HG03139 (cell line): ENCODE results near the gene LRRC17.
"Not testable (repeated sequence)": the region's sequence is repeated elsewhere in the genome, so short reads cannot be mapped to it uniquely, and the experiment has no call there.

Experiments used
- ATAC-seq: cut with Tn5 transposase; IDR thresholded peaks from one replicate; pipeline ENCODE4 v1.9.1; 2021; ENCODE audit not compliant: unreplicated experiment

LRRC17 gene

GRCh38 chr7:102942181-102942866 is 29.5 kb downstream of the LRRC17 start:
- no peak for ATAC-seq

- no peak for ATAC-seq
Measured at GRCh38 chr7:102942868-102943267, 30.1 kb downstream of the LRRC17 start.

DNA sequence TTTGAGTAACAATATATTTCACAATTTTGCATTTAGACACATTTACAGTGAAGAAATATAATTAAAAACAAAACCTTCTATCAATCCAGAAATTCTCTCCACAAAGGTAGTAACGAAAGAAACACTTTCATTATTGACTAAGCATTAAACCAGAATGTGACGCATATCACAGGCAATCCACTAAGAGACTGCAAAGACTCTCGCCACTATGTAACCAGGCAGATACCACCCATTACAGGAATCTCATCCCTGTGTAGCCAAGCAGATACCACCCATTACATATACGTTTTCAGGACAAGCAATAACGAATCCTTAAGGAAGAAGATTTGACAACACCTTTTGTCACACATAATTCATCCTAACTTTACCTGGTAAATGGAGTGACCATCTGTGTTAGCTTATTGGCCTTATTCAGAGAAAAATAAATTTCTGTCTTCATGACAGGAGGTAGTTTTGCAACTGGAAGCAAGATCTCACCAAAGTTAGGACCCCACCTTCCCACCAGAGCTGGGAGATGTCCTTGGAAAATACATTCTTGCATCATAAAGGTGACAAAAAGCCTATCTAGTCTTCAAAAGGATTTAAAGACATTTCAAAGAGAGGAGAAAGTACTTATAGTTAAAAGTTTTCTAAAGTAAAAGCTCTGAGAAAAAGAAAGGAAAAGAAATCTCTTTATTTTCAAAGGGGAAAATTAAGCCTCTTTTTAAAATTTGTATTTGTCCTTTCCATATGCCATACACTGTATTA is 30.8 kb downstream of the LRRC17 start:
- ATAC-seq, result no peak

DNA sequence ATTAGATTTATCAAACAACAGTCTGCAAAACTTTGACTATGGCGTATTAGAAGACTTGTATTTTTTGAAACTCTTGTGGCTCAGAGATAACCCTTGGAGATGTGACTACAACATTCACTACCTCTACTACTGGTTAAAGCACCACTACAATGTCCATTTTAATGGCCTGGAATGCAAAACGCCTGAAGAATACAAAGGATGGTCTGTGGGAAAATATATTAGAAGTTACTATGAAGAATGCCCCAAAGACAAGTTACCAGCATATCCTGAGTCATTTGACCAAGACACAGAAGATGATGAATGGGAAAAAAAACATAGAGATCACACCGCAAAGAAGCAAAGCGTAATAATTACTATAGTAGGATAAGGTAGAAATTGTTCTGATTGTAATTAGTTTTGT is 31.4 kb downstream of the LRRC17 start:
- ATAC-seq, result no peak

DNA sequence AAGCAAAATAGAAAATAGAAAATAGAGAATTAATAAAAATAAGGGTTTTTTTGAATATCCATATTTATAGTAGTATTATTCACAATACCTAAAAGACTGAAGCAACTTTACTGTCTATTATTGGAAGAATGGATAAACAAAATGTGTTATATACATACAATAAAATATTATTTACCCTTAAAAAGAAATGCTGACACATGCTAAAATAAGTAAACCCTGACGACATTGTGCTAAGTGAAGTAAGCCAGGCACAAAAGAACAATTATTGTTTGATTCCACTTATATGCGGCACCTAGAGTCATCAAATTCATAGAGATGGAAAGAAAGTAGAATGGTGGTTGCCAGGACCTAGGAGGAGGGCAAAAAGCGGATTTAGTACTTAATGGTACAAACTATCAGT is 39.0 kb downstream of the LRRC17 start:
- ATAC-seq, result no peak

- ATAC-seq, result no peak
Measured at GRCh38 chr7:102953406-102953805, 40.6 kb downstream of the LRRC17 start.

DNA sequence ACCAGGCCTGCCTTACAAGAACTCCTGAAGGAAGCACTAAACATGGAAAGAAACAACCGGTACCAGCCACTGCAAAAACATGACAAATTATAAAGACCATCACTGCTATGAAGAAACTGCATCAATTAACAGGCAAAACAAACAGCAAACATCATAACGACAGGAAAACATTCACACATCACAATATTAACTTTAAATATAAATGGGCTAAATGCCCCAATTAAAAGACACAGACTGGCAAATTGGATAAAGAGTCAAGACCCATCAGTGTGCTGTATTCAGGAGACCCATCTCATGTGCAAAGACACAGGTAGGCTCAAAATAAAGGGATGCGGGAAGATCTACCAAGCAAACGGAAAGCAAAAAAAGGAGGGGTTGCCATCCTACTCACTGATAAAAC is 41.6 kb downstream of the LRRC17 start:
- not testable (repeated sequence) for ATAC-seq

DNA sequence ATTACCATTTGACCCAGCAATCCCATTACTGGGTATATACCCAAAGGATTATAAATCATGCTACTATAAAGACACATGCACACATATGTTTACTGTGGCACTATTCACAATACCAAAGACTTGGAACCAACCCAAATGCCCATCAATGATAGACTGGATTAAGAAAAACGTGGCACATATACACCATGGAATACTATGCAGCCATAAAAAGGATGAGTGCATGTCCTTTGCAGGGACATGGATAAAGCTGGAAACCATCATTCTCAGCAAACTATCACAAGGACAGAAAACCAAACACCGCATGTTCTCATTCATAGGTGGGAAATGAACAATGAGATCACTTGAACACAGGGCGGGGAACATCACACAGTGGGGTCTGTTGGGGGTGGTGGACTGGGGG is 45.2 kb downstream of the LRRC17 start:
- not testable (repeated sequence) for ATAC-seq

DNA sequence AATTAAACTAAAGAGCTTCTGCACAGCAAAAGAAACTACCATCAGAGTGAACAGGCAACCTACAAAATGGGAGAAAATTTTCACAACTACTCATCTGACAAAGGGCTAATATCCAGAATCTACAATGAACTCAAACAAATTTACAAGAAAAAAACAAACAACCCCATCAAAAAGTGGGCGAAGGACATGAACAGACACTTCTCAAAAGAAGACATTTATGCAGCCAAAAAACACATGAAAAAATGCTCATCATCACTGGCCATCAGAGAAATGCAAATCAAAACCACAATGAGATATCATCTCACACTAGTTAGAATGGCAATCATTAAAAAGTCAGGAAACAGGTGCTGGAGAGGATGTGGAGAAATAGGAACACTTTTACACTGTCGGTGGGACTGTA is 49.2 kb downstream of the LRRC17 start:
- ATAC-seq, result not testable (repeated sequence)

- no peak for ATAC-seq
Measured at GRCh38 chr7:102966465-102966864, 53.7 kb downstream of the LRRC17 start.

GRCh38 chr7:102967798-102968197 is 55.0 kb downstream of the LRRC17 start:
- no peak for ATAC-seq

DNA sequence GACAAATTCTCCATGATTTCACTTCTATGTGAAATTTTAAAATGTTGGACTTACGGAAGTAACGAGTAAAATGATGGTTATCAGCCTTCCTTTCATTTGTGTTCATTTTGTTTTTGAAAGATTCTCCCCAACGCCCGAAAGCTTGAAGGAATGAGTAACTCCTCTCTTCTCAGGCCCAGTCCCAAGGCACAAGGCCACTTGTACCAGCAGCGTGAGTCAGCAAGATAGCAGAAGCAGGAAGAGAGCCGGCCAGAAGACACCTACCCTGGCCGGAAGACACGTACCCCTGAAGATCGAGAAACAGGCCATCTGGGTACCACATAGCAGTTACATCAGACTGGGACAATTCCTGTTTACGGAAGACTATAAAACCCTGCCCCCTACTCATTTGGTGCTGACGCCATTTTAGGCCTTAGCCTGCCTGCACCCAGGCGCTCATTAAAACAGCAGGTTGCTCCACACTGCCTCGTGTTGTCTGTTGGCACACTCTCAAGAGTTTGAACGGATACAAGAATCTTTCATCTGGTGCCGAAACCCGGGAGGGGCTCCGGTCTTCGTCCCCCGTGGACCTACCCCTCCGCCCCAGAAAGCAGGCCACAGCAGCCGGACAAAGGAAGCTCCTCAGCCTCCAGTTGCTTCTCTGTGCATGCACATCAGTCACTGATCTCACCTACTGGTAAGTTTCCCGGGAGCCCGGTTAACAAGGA is 60.4 kb downstream of the LRRC17 start:
- ATAC-seq, result no peak

DNA sequence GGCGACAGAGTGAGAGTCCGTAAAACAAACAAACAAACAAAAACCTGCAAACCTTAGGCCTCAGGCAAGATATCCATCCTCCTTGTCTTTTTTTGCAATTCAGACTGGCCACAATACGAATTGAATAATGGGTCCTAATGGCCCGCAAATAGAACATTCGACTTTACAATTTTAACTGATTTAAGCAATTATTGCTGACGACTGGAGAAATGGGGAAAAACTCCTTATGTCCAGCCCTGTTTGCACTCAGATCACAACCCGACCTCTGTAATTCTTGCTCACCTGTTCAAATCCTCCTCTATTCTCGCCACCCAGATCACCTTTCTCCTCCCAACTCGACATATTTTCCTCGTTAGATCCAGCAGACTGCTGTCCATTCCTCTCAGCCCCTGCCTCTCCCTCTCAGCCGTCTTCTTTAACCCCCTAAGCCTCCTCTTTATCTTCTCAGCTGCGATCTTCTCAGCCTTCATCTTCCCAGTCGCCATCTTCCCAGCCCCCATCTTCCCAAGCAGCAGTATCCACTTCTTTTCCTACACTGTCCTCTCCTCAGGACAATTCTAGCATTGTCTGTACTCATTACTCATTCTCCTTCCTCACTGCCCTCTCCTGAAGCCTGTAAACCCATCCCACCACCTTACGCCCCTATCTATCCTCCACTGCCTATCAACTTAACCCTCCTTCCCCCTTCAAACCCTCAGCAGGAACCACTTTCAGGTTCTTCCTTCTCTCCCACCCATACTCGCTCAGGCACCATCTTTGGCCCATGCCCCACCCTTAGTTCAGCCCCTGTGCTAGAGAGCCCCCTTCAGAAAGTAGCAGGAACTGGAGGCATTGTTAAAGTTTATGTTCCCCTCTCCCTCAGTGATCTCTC is 61.8 kb downstream of the LRRC17 start:
- no peak for ATAC-seq

DNA sequence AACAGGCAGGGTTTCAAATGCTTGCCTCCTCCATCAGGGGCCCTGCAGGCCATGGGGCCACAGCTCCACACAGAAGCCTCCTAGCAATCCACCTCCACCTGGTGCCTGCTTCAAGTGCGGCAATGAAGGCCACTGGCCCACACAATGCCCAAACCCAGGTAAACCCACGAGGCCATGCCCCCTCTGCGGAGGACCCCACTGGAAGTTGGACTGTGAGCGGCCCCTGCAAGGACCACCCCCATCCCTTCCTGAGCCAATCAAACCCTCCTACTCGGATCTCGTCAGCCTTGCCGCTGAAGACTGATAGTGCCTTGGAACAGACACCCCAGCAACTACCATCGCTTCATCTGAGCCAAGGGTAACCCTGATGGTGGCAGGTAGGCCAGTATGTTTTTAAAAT is 63.1 kb downstream of the LRRC17 start:
- ATAC-seq, result no peak

- ATAC-seq, result no peak
Measured at GRCh38 chr7:102976493-102976892, 63.7 kb downstream of the LRRC17 start.

DNA sequence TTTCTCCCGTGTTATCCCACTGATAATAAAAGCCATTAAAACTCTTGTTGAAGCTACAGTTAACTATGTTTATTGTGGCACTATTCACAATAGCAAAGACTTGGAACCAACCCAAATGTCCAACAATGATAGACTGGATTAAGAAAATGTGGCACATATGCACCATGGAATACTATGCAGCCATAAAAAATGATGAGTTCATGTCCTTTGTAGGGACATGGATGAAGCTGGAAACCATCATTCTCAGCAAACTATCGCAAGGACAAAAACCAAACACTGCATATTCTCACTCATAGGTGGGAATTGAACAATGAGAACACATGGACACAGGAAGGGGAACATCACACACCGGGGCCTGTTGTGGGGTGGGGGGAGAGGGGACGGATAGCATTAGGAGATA is 64.8 kb downstream of the LRRC17 start:
- not testable (repeated sequence) for ATAC-seq

GRCh38 chr7:102978284-102978683 is 65.5 kb downstream of the LRRC17 start:
- ATAC-seq, result no peak

DNA sequence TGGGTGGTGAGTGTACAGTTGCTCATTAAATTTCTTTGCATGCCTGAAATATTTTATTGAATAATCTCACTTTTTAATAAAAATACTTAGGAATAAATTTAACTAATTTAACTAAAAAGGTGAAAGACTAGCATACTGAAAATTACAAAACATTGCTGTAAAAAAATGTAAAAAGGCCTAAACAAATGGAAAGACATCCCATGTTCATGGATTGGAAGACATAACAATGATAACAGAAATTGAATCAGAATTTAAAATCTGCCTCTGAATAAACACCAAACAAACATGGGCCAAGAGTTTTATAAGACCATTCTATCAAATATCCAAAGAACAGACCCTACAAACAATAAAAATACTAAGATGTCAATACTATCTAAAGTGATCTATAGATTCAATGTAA is 66.9 kb downstream of the LRRC17 start:
- no peak for ATAC-seq

DNA sequence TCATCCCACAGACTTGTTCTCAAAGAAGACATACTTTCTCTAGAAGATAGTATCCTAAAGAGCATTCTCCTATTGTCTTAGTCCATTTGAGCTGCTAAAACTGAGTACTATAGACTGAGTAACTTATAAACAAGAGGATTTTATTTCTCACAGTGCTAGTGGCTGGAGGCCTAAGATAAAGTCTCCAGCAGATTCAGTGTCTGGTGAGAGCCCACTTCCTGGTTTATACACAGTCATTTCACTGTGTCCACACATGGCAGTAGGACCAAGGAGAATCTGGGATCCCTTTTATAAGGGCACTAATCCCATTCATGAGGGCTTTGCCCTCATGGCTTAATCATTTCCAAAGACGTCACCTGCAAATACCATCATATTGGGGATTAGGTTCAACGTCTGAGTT is 68.7 kb downstream of the LRRC17 start:
- no peak for ATAC-seq

DNA sequence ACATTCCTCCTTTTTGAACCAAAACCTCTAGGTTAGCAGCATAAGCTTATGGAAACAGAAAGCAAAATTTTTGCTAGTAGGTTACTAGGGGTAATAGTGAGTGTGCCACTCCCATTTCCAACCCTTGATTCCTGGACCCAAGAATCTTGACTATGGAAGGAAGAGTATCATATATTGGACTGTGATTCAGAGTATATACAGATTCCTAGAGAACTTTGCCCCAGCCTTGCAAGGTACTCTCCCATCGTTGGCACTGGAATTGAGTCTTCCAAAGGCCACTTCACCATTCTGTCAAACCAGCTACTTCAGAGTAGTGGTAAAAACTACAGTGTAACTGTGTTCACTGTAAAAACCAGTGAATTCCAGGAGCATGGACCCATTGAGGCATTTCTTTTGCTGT is 69.4 kb downstream of the LRRC17 start:
- ATAC-seq, result no peak

DNA sequence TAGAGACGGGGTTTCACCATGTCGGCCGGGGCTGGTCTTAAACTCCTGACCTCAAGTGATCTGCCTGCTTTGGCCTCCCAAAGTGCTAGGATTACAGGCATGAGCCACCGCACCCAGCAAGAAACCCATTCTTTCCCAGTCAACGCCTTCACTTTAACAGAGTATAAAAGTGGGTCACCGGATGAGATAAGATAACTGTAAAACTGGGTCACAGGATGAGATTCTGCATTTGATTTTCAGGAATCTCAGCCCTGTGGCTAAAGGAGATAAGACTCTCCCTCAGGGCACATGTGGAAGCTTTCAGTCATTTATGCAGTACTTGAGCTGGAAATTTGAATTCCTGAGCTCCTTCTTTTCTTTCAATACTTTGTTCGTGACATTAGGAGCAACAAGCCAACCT is 70.8 kb downstream of the LRRC17 start:
- ATAC-seq, result no peak
